Omental fat pad (tissue), 4 donors: ENCODE data around the gene FRAS1. TPM values are rescaled to one million over a fixed set of nuclear protein-coding genes. Genes with fewer than 3 reads are reported as not detected.

Experiments used
- ATAC-seq: fragments of 150-250 bp; one replicate; pipeline ENCODE4 v1.9.1; 2016; ENCODE audit warnings: mild to moderate bottlenecking, moderate library complexity; ENCODE audit not compliant: low FRiP score
- DNase-seq: peaks from one replicate; pipeline ENCODE4 v3.0.0-alpha.2; 2019; ENCODE audit warnings: low spot score
- CTCF ChIP-seq, 3 donors: fragments of 450-650 bp; IDR thresholded peaks; one replicate each; pipeline ENCODE4 v1.5.1; 2016 to 2017; ENCODE audit warnings: antibody characterized with exemption in 3 of 3, mild to moderate bottlenecking in 3 of 3, moderate library complexity in 2 of 3
- total RNA-seq, 4 donors: library from RNA; depleted of rRNA; stranded (reverse); fragments of >200 nt; gene quantifications; one replicate each; pipeline ENCODE4 v1.1.0, GENCODE V29; 2016

Gene FRAS1
- total RNA-seq, 4 donors from 2014 or later: 0.47 to 40.5 (median 7.7) TPM

- ATAC-seq (no peak), DNase-seq (no peak)
- no peak for TF ChIP-seq CTCF (IDR thresholded peaks at IDR 0.05)
These were observed 17.4 kb upstream of the FRAS1 start for GRCh38 chr4:78039678-78040077.

DNA sequence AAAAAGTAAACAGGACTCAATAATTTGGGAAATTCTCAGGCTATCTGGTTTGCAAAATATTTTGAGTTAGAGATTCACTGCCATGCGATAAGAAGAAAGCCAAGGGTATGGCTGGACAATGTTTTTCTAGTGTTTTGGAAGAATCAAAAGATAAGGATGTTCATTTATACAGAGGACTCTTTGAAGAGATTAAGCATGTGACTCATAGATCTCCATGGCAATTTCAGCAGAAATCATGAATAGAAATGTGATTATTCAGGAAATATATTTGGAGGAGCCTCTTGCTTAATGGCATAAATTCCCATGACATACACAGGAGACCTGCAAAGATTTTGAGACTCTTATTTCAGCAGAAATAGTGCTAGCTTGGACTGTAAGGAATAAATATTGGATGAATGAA, 16.7 kb upstream of the FRAS1 start:
- DNase-seq: no peak
- TF ChIP-seq CTCF (IDR thresholded peaks at IDR 0.05): no peak
- ATAC-seq: peak; percentile 83

- TF ChIP-seq CTCF (IDR thresholded peaks at IDR 0.05): no peak
- no peak for ATAC-seq
These were observed 9.8 kb upstream of the FRAS1 start for GRCh38 chr4:78047366-78047765.

DNA sequence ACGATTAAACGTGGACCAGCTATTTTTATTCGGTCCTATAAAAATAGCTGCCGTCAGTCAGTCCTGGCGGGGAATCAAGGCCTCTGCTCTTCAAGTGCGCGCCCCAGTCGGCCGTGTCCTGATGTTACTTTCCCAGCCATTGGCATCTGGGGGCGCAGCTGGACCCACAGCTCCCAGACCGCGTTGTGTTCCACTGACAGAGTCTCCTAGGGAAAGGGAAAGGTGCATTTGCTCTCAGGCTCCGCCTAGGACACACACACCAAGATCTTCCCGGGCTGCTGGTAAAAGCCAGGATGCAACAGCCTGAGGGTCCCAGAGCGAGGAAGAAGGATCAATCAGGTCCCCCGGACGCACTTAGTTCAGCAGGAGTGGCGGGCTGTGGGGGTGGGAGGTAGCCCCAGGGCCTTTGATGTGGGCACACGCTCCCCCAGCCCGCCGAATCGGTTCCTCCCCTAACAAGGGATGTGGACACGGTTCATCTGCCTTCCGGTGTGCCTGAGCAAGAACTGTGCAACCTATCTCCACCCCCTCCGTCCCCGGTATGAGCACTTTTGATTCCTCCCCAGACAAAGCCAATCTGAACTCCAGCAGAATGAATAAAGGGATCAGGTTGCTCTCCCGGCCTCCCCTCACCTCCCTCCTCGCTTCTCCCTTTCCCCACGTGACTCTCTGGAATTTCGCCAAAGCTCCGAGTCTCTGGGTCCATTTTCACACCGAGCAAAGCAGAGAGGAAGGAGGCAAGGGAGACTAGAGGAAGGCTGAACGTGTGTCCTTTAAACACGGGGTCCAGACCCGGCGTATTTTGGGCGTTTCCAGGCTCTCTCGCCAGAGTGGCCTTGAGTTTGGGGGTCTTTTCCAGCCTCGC, 626 bp upstream of the FRAS1 start:
- TF ChIP-seq CTCF (IDR thresholded peaks at IDR 0.05): no peak
- DNase-seq (peak; percentile 70), ATAC-seq (peak; percentile 62)

More at GRCh38 chr4:78047366-78047765, 9.8 kb upstream of the FRAS1 start:
- DNase-seq: no peak

DNA sequence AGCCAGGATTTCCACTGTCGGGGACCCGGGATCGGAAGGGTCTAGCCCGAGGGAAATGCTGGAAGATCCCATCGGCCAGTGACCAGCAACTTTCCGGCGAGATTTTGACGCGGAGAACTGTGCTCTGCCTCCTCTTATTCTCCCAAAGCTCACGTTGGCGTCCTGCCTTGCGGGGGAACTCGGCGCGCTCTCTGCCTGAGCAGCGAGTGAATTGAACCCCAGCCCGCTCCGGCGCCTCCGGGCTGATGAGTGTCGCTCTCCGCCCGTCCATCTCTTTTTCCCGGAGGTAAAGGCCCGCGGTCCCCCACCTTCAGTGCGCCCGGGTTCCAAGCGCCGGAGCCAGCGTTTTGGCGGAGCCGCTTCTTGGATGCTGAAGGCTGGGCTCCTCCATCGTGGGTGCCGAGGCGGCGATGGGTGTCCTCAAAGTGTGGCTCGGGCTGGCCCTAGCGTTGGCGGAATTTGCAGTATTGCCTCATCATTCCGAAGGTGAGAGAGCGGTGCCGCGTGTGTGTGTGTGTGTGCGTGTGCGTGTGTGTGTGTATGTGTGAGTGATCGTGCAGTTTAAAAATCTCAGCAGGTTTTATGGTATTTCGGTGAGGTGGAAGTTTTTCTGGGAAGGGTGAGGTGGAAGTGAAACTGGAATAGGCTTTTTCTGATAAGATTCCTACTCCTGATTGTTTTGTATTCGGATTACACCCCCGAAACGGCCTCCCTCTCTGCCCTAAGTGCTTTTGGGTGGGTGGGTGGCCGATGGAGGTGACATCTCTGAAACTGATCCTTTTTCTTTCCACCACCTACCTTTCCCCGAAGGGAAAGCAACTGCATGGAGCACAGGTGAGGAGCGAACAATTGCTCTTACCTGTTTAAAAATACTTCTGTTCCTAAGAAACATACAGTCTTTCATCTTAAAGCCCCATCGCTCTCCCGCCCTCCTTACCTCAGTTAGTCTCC, 752 bp downstream of the FRAS1 start:
- peak; percentile 45 for DNase-seq
- no peak for TF ChIP-seq CTCF (IDR thresholded peaks at IDR 0.05)
- peak; percentile 47 for ATAC-seq

GRCh38 chr4:78058591-78059523, 1.7 kb downstream of the FRAS1 start:
- TF ChIP-seq CTCF (IDR thresholded peaks at IDR 0.05): no peak
- ATAC-seq (peak; percentile 19), DNase-seq (no peak)
